GM21423 (cell line): ENCODE data around the gene GNG11.

ENCODE experiments used
- ATAC-seq: cut with Tn5 transposase; IDR thresholded peaks from one replicate; pipeline ENCODE4 v1.9.1; 2021; ENCODE audit warnings: mild to moderate bottlenecking, moderate library complexity; ENCODE audit not compliant: unreplicated experiment

The GNG11 gene

GRCh38 chr7:93921607-93922566 lies at the start of gene GNG11:
Gene GNG11 (plus strand): TSS chr7:93921735. CDS start chr7:93922138, 403 bp downstream.
- peak; percentile 94 for ATAC-seq

- ATAC-seq = no peak
Observed at GRCh38 chr7:93873998-93874574, 47.4 kb upstream of the GNG11 start.

GRCh38 chr7:93877742-93878141 lies 43.8 kb upstream of the GNG11 start:
- no peak for ATAC-seq

- no peak for ATAC-seq
Observed at GRCh38 chr7:93879356-93879755, 42.2 kb upstream of the GNG11 start.

- no peak for ATAC-seq
Observed at GRCh38 chr7:93882468-93882867, 39.1 kb upstream of the GNG11 start.

GRCh38 chr7:93883078-93883916 lies 38.2 kb upstream of the GNG11 start:
- no peak for ATAC-seq

- ATAC-seq = no peak
Observed at GRCh38 chr7:93883917-93884345, 37.6 kb upstream of the GNG11 start.

GRCh38 chr7:93884541-93884940 lies 37.0 kb upstream of the GNG11 start:
- no peak for ATAC-seq

GRCh38 chr7:93889261-93889660 lies 32.3 kb upstream of the GNG11 start:
- ATAC-seq = no peak

GRCh38 chr7:93890041-93890463 lies 31.5 kb upstream of the GNG11 start:
- ATAC-seq = peak; percentile 81

GRCh38 chr7:93890464-93891068 lies 31.0 kb upstream of the GNG11 start, which contains the start of gene TFPI2:
Gene TFPI2 (minus strand): TSS chr7:93890753. CDS start chr7:93890678, 75 bp downstream.
- ATAC-seq = peak; percentile 41

GRCh38 chr7:93894426-93894825 lies 27.1 kb upstream of the GNG11 start:
- ATAC-seq = no peak

- no peak for ATAC-seq
Observed at GRCh38 chr7:93894966-93895640, 26.4 kb upstream of the GNG11 start.

GRCh38 chr7:93895859-93896600 lies 25.5 kb upstream of the GNG11 start:
- no peak for ATAC-seq

GRCh38 chr7:93897680-93898079 lies 23.9 kb upstream of the GNG11 start:
- ATAC-seq = no peak

- no peak for ATAC-seq
Observed at GRCh38 chr7:93902777-93903423, 18.6 kb upstream of the GNG11 start.

GRCh38 chr7:93906267-93906666 lies 15.3 kb upstream of the GNG11 start, which contains the start of gene GNGT1:
Gene GNGT1 (plus strand): TSS chr7:93906567. CDS start chr7:93906747, 180 bp downstream.
- ATAC-seq = no peak

GRCh38 chr7:93910076-93910994 lies 11.2 kb upstream of the GNG11 start:
- ATAC-seq = no peak
